ENCODE measurements around the gene IGSF21. TPM values are rescaled to one million over a fixed set of nuclear protein-coding genes. Genes with fewer than 3 reads are reported as not detected.

IGSF21 gene
- total and polyA plus RNA-seq, 2 donors (not counting 3 experiments of a cell fraction or from before 2014, with no cell fraction given): not detected

- H3K9me1 ChIP-seq (replicated peaks; ENCODE audit: control insufficient read depth, extremely low read depth, insufficient read depth, low read length): no peaks in the 10 kb centered on the region
- no TSS peak for BruUV-seq (replicated peaks)
- H3K36me3 ChIP-seq (ENCODE audit: control insufficient read depth in 2 of 2, extremely low read depth in 1 of 2, insufficient read depth in 2 of 2, low read length in 2 of 2): no peaks in the 10 kb centered on the region
- no peaks in the 10 kb centered on the region for H3K9me3 ChIP-seq (replicated peaks; ENCODE audit: control insufficient read depth, insufficient read depth, low read length)
- no peak overlapping the region for H3K4me2 ChIP-seq (ENCODE audit: insufficient read depth, low read length)
- TF ChIP-seq MYC (IDR thresholded peaks at IDR 0.05; ENCODE audit: low read depth, low read length): no peak
- no peak for TF ChIP-seq JUN (IDR thresholded peaks at IDR 0.05; ENCODE audit: borderline replicate concordance, insufficient read depth, insufficient read length, low read depth)
- no peak for TF ChIP-seq EZH2 (IDR thresholded peaks at IDR 0.05; ENCODE audit: borderline replicate concordance, low read depth, low read length, severe bottlenecking)
- no peak for TF ChIP-seq GATA2 (IDR thresholded peaks at IDR 0.05; ENCODE audit: insufficient read depth, insufficient read length, low read depth, low read length)
- TF ChIP-seq MAX (IDR thresholded peaks at IDR 0.05; ENCODE audit: insufficient read depth, insufficient read length): no peak
- no peak for TF ChIP-seq FOS (IDR thresholded peaks at IDR 0.05; ENCODE audit: borderline replicate concordance, insufficient read depth, low read length)
- no peak for TF ChIP-seq POLR2AphosphoS5 (IDR thresholded peaks at IDR 0.05; ENCODE audit: insufficient read depth, low read depth, low read length)
- no peaks in the 10 kb centered on the region for H3K27me3 ChIP-seq (ENCODE audit: control insufficient read depth in 2 of 2, insufficient read depth in 2 of 2, low read length in 2 of 2)
- ChIA-PET CTCF (no interaction called here), POLR2A (no interaction called here)
- DNase-seq (ENCODE audit: low read depth, low spot score) (no peak), FAIRE-seq (no peak)
- no peak overlapping the region for H2AFZ ChIP-seq (ENCODE audit: low read depth, low read length)
- dilution Hi-C loops (cut with MboI; ENCODE audit: extremely low pct_ligation_motif_present, low sequenced_read_pairs) (no loop called here), intact Hi-C loops (cut with micrococcal nuclease) (no loop called here)
- H3K4me1 ChIP-seq (ENCODE audit: control insufficient read depth, extremely low read depth, insufficient read depth, low read length): no peaks in the 10 kb centered on the region
- H3K4me3 ChIP-seq (replicated peaks in 1 of 3; ENCODE audit: insufficient read depth in 1 of 3, low read depth in 1 of 3, low read length in 3 of 3): no peak overlapping the region
- no peaks in the 10 kb centered on the region for H3K79me2 ChIP-seq (ENCODE audit: control insufficient read depth, insufficient read depth, low read length)
- no peak overlapping the region for H3K9ac ChIP-seq (replicated peaks; ENCODE audit: extremely low read depth, insufficient read depth, low read length)
- no peaks in the 10 kb centered on the region for H4K20me1 ChIP-seq (replicated peaks; ENCODE audit: control insufficient read depth, extremely low read depth, insufficient read depth, low read length)
- no peak overlapping the region for H3K27ac ChIP-seq (ENCODE audit: insufficient read depth, low read depth, low read length)
Observed at GRCh38 chr1:18093193-18093592, 14.4 kb upstream of the IGSF21 start.

GRCh38 chr1:18093646-18094045, 14.0 kb upstream of the IGSF21 start:
- Histone ChIP-seq H3K4me2 (ENCODE audit: insufficient read depth, low read length) (no peak overlapping the region), H3K36me3 (ENCODE audit: control insufficient read depth in 2 of 2, extremely low read depth in 1 of 2, insufficient read depth in 2 of 2, low read length in 2 of 2) (no peaks in the 10 kb centered on the region), H3K27me3 (ENCODE audit: control insufficient read depth in 2 of 2, insufficient read depth in 2 of 2, low read length in 2 of 2) (no peaks in the 10 kb centered on the region), H3K27ac (ENCODE audit: insufficient read depth, low read depth, low read length) (no peak overlapping the region), H3K79me2 (ENCODE audit: control insufficient read depth, insufficient read depth, low read length) (no peaks in the 10 kb centered on the region), H4K20me1 (replicated peaks; ENCODE audit: control insufficient read depth, extremely low read depth, insufficient read depth, low read length) (no peaks in the 10 kb centered on the region), H2AFZ (ENCODE audit: low read depth, low read length) (no peak overlapping the region), H3K4me3 (replicated peaks in 1 of 3; ENCODE audit: insufficient read depth in 1 of 3, low read depth in 1 of 3, low read length in 3 of 3) (no peak overlapping the region), H3K9me1 (replicated peaks; ENCODE audit: control insufficient read depth, extremely low read depth, insufficient read depth, low read length) (no peaks in the 10 kb centered on the region), H3K9ac (replicated peaks; ENCODE audit: extremely low read depth, insufficient read depth, low read length) (no peak overlapping the region), H3K4me1 (ENCODE audit: control insufficient read depth, extremely low read depth, insufficient read depth, low read length) (no peaks in the 10 kb centered on the region), H3K9me3 (replicated peaks; ENCODE audit: control insufficient read depth, insufficient read depth, low read length) (no peaks in the 10 kb centered on the region)
- DNase-seq (ENCODE audit: low read depth, low spot score): no peak
- dilution Hi-C loops (cut with MboI; ENCODE audit: extremely low pct_ligation_motif_present, low sequenced_read_pairs) (no loop called here), intact Hi-C loops (cut with micrococcal nuclease) (no loop called here)
- POLR2A ChIA-PET: no interaction called here
- BruUV-seq (replicated peaks): no TSS peak
- TF ChIP-seq POLR2AphosphoS5 (IDR thresholded peaks at IDR 0.05; ENCODE audit: insufficient read depth, low read depth, low read length): no peak
- TF ChIP-seq EZH2 (IDR thresholded peaks at IDR 0.05; ENCODE audit: borderline replicate concordance, low read depth, low read length, severe bottlenecking): no peak
- TF ChIP-seq FOS (IDR thresholded peaks at IDR 0.05; ENCODE audit: borderline replicate concordance, insufficient read depth, low read length): no peak
- TF ChIP-seq POLR2A (IDR thresholded peaks at IDR 0.05; ENCODE audit: low read depth, low read length): no peak
- no peak for TF ChIP-seq JUN (IDR thresholded peaks at IDR 0.05; ENCODE audit: borderline replicate concordance, insufficient read depth, insufficient read length, low read depth)
- CTCF ChIA-PET: no interaction called here
- no peak for FAIRE-seq
